Esophagus squamous epithelium (tissue), 5 donors: Measurements from ENCODE around the gene AP1G1. TPM values are rescaled to one million over a fixed set of nuclear protein-coding genes. Genes with fewer than 3 reads are reported as not detected.

ENCODE experiments used
- DNase-seq: peaks from one replicate; lab custom pipeline; 2025; lab: John Stamatoyannopoulos, UW
- H3K27ac ChIP-seq, 4 donors: fragments of 200-600 bp; sonication (generic); one replicate each; pipeline ENCODE4 v1.5.1; 2016 to 2019; ENCODE audit warnings: mild to moderate bottlenecking in 1 of 4
- H3K27me3 ChIP-seq, 4 donors: fragments of 200-600 bp; sonication (generic); 1 replicate in 3 of 4; 2 replicates in 1 of 4; pipeline versions ENCODE4 v1.5.1 to v1.6.0; 2017 to 2021; ENCODE audit warnings: antibody characterized with exemption in 1 of 4
- H3K36me3 ChIP-seq, 3 donors: fragments of 200-600 bp; sonication (generic); one replicate each; pipeline ENCODE4 v1.5.1; 2016 to 2019
- H3K4me1 ChIP-seq, 3 donors: fragments of 200-600 bp; sonication (generic); one replicate each; pipeline ENCODE4 v1.5.1; 2017 to 2019
- H3K4me3 ChIP-seq, 4 donors: fragments of 200-600 bp; sonication (generic); 1 replicate in 3 of 4; 2 replicates in 1 of 4; pipeline ENCODE4 v1.5.1; 2016 to 2019; ENCODE audit warnings: mild to moderate bottlenecking in 2 of 4, moderate library complexity in 1 of 4
- H3K9me3 ChIP-seq, 3 donors: fragments of 200-600 bp; sonication (generic); one replicate each; pipeline ENCODE4 v1.5.1; 2016 to 2019
- CTCF ChIP-seq, 6 experiments: fragments of 450-650 bp in 4 of 6; fragments of 200-600 bp in 2 of 6; sonication (generic) in 2 of 6; IDR thresholded peaks; one replicate each; pipeline ENCODE4 v1.5.1; 2016 to 2019; ENCODE audit warnings: antibody characterized with exemption in 6 of 6, mild to moderate bottlenecking in 4 of 6, moderate library complexity in 4 of 6
- POLR2A ChIP-seq, 4 donors: fragments of 450-650 bp; IDR thresholded peaks; one replicate each; pipeline ENCODE4 v1.6.1; 2017; ENCODE audit warnings: antibody characterized with exemption in 4 of 4, mild to moderate bottlenecking in 4 of 4, moderate library complexity in 3 of 4
- WGBS, 2 donors: methylation state at CpG; one replicate each; pipeline ENCODE4 v1.1.5; 2018; 5-methylcytosine and 5-hydroxymethylcytosine counted together
- intact Hi-C: fragments of 100-400 bp; cut with DNase I; formaldehyde crosslinking; loops from one replicate; pipeline ENCODE4 v1.15.0; 2022
- total RNA-seq, 4 donors: library from RNA; depleted of rRNA; stranded (reverse); fragments of >200 nt; gene quantifications; one replicate each; pipeline ENCODE4 v1.1.0, GENCODE V29; 2016
- donor health status: DM: yes; HTN: yes; CAD: no.

The AP1G1 gene
- total RNA-seq, 4 donors from 2014 or later: 51.7 to 90.1 (median 68.6) TPM

GRCh38 chr16:71784093-71784492, 24.5 kb downstream of the AP1G1 start:
- no peak for DNase-seq
- Histone ChIP-seq H3K4me3 (no peak overlapping the region), H3K4me1 (peaks cover 0 to 21% (median 0%) of the 10 kb centered on the region in 3 donors), H3K36me3 (peaks cover 0 to 93% (median 6%) of the 10 kb centered on the region in 3 donors), H3K9me3 (no peaks in the 10 kb centered on the region), H3K27ac (no peak overlapping the region), H3K27me3 (no peaks in the 10 kb centered on the region)
- no peak for TF ChIP-seq CTCF (IDR thresholded peaks at IDR 0.05)
- no peak for TF ChIP-seq POLR2A (IDR thresholded peaks at IDR 0.05)
- intact Hi-C loops: no loop called here
- 80 to 100% methylated on average over 2 of the region's 2 CpGs for WGBS, 2 donors

GRCh38 chr16:71781741-71782140, 26.9 kb downstream of the AP1G1 start:
- no peak for DNase-seq
- H3K27ac ChIP-seq: no peak overlapping the region
- intact Hi-C loops: no loop called here

GRCh38 chr16:71780521-71781089, 28.0 kb downstream of the AP1G1 start:
- Histone ChIP-seq H3K4me3 (no peak overlapping the region), H3K36me3 (peaks cover 0 to 91% (median 0%) of the 10 kb centered on the region in 3 donors), H3K27ac (no peak overlapping the region), H3K4me1 (peaks cover 0 to 20% (median 0%) of the 10 kb centered on the region in 3 donors), H3K27me3 (no peaks in the 10 kb centered on the region), H3K9me3 (no peaks in the 10 kb centered on the region)
- TF ChIP-seq POLR2A (IDR thresholded peaks at IDR 0.05) (no peak), CTCF (IDR thresholded peaks at IDR 0.05) (no peak)
- 88 to 95% methylated on average over 6 of the region's 6 CpGs for WGBS, 2 donors
- intact Hi-C loops: no loop called here
- no peak for DNase-seq

More at GRCh38 chr16:71781741-71782140, 26.9 kb downstream of the AP1G1 start:
- Histone ChIP-seq H3K4me1 (peaks cover 0 to 20% (median 0%) of the 10 kb centered on the region in 3 donors), H3K4me3 (no peak overlapping the region), H3K36me3 (peaks cover 0 to 93% (median 0%) of the 10 kb centered on the region in 3 donors), H3K27me3 (no peaks in the 10 kb centered on the region), H3K9me3 (no peaks in the 10 kb centered on the region)
- WGBS, 2 donors: 30 to 40% methylated on average over 3 of the region's 3 CpGs
- TF ChIP-seq CTCF (IDR thresholded peaks at IDR 0.05) (no peak), POLR2A (IDR thresholded peaks at IDR 0.05) (no peak)

GRCh38 chr16:71778780-71779179, 29.9 kb downstream of the AP1G1 start:
- H3K27me3 ChIP-seq: no peaks in the 10 kb centered on the region
- 80 to 86% methylated on average over 5 of the region's 5 CpGs for WGBS, 2 donors
- TF ChIP-seq POLR2A (IDR thresholded peaks at IDR 0.05) (no peak), CTCF (IDR thresholded peaks at IDR 0.05) (no peak)
- peaks cover 0 to 91% (median 4%) of the 10 kb centered on the region in 3 donors for H3K36me3 ChIP-seq
- no peak overlapping the region for H3K27ac ChIP-seq
- no peak for DNase-seq
- H3K9me3 ChIP-seq: no peaks in the 10 kb centered on the region
- H3K4me1 ChIP-seq: peaks cover 0 to 20% (median 0%) of the 10 kb centered on the region in 3 donors
- intact Hi-C loops: no loop called here
- H3K4me3 ChIP-seq: no peak overlapping the region

GRCh38 chr16:71777329-71777728, 31.3 kb downstream of the AP1G1 start:
- no peak for DNase-seq
- H3K36me3 ChIP-seq: peaks cover 7 to 92% (median 8%) of the 10 kb centered on the region in 3 donors
- no peak overlapping the region for H3K27ac ChIP-seq
- no peaks in the 10 kb centered on the region for H3K9me3 ChIP-seq
- WGBS, 2 donors: 92 to 98% methylated on average over 10 of the region's 10 CpGs
- no peaks in the 10 kb centered on the region for H3K27me3 ChIP-seq
- peaks cover 0 to 11% (median 0%) of the 10 kb centered on the region in 3 donors for H3K4me1 ChIP-seq
- TF ChIP-seq POLR2A (IDR thresholded peaks at IDR 0.05): no peak
- TF ChIP-seq CTCF (IDR thresholded peaks at IDR 0.05): no peak
- intact Hi-C loops: no loop called here
- no peak overlapping the region for H3K4me3 ChIP-seq
